Nucleus accumbens (tissue), 56 donors: Measurements from ENCODE around the gene PODXL.

Experiments used
- DNase-seq, 56 donors: peaks; one replicate each; lab custom pipeline; 2025; lab: John Stamatoyannopoulos, UW

PODXL gene

DNA sequence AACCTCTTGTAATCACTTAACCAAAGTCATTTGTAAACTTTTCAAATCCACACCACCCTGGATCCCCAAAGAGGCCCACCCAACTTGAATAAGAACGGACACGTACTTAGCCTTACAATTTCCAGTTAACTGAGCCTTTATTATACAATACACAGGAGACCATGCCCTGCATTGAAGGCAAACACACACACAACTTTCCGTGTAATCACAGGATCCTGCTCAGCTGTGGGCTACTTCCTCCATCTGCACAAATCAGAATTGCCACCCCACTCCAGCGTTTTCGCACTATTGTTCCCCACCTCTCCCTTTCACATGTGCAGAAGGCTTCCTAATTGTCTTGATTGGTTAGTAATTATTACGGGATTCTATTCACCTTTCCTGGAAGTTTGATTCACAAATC, 12.1 kb upstream of the PODXL start:
- DNase-seq = no peak

DNA sequence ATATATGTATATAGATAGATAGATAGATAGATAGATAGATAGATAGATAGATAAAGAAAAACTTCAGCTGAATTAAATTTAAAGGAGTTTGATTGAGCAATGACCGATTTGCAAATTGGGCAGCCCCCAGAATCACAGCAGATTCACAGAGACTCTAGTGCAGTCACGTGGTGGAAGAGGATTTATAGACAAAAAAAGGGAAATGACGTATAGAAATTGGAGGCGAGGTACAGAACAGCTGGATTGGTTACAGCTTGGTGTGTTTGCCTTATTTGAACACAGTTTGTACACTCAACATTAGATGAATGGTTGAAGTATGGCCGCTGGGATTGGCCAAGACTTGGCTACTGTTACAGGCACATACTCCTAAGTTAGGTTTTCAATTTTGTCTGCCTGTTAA, 8.2 kb upstream of the PODXL start:
- DNase-seq = no peak

- no peak for DNase-seq
Observed at GRCh38 chr7:131563918-131564317, 7.5 kb upstream of the PODXL start.

- no peak for DNase-seq
Observed at GRCh38 chr7:131562941-131563340, 6.5 kb upstream of the PODXL start.

- DNase-seq = no peak
Observed at GRCh38 chr7:131560061-131560460, 3.6 kb upstream of the PODXL start.

DNA sequence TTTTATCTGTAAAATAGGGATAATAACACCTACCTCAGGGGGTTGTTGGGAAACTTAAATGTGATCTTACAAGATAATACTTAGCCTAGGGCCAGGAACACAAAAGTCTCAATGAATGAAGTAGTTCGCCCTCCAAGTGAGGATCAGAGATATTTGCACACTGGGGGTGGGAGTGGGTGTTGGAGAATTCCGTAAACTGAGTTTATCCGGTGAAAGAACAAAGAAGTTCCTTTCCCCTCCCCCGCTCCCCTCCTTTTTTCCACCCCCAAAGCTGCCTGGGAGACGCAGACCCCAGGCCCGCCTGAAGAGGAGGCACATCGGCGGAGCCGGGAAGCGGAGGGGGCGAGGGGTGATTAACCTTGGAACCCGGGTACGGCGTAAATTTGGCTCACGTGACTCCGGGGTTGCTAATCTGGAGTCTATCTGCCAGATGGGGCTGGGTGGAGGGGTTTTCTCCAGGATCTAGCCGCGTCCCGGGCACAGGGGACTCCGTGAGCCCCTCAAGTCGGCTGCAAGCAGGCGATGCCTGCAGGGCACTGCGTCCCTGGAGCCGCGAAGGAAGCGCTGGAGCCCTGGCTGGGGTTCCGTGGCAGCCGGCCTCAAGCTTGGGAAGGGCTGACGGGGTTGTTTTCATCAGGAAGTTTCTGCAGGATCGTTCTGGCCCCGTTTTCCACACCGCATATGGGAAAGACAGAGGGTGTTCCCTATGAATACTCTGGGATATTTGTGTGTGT, 1.4 kb upstream of the PODXL start:
- peak in 1 of 56 donors; percentile 24 for DNase-seq

DNA sequence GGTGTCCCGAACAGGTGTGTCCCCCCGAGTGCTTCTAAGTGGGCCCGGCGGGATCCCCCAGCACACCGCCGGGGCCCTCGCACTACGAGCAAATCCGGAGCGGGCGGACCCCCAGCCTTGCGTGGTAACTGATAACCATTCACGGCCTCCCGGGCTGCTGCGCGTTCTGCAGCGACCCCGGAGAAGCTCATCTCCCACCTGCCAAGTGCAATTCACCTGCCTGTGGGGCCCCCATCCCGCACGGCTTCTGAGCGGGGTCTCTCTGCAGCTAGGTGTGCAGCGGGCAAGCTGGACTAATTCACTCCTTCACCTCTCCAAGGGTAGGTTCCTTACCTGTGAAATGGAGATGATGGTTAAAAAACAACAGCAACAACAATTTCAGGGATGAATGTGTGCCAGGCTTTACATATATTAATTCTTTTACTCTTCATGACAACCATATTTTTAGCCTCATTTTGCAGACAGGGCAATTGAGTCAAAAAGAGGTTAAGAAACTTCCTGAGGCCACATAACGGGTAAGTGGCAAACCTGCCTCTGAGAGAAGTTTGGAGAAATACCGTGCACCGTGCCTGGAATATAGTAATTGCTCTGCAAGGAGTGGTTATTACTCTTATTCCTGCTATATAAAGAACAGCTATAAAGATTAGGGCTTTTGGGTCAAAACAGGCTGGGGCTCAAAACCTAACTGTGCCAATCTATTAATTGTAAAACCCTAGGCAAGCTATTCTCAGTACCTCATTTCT, 652 bp upstream of the PODXL start:
- DNase-seq = peak in 1 of 56 donors; percentile 42

GRCh38 chr7:131555552-131556052, 826 bp downstream of the PODXL start:
- DNase-seq = peak in 2 of 56 donors; percentile 36 to 43

DNA sequence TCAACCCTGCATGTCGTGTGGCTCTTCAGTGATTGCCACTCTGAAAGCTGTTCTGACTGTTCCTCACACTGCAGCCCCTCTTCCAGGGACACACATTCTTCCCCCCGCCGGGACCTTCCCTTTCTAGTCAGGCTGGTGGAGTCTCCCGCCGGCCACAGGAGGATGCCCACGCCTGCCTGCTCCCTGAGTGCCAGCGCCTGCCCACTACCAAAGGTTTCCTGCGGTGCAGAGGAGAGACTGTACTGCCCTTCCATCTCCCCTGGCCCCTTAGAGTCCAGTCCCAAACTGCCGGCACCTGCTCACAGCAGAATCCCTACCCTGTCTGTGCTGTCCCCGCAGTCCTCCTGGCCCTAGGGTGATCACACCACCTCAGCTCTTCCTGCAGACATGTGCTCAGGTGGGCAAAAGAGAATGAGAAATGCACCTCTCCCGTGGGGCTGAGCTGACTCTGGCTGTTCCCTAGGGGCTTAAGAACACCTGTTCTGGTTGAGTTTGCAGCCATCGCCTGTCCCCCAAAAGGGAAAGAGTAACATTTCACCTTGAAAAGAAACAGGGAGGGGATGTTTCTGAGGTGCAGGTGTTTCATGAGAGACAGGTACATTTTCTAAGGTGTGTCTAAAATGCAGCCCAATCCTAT, 1.4 kb downstream of the PODXL start:
- no peak for DNase-seq

DNA sequence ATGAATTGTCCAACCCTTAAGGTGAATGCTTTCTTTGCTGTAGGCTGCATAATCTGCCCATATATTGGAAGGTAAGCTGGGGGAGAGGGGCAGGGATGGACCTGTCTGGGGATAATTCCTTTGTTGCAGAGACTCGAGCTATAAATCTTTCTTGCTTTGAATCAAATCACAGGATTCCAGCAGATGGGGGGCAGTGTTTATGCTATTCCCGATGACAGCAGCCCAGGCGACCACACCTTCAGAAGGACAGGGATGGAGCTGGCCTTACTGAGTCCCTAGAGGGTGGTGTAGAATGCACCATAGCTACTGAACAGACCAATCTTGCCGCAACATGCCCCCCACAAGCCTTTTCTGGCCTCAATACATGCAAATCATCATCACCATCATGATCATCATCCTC, 2.5 kb downstream of the PODXL start:
- no peak for DNase-seq

- DNase-seq = no peak
Observed at GRCh38 chr7:131552053-131552452, 4.4 kb downstream of the PODXL start.

GRCh38 chr7:131550846-131551245, 5.6 kb downstream of the PODXL start:
- DNase-seq = no peak

GRCh38 chr7:131548371-131548770, 8.1 kb downstream of the PODXL start:
- DNase-seq = no peak

DNA sequence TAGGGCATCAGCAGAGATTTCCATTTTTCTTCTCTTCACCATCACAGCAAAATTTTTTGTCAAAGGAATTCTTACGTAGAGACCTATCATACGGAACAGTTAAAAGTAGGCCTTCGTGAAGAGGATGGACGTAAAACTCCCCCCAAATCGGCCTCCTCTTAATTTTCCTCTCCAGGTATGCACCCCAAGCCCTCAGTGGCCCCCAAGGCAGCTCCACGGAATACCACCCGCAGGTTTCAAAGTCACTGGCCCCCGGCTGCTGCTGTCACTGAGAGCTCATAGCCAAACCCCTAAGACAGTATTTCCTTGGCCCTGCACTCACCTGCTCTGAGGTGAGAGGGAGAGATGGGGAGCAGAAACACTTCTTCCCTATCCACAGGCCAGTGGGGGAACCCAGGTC, 8.8 kb downstream of the PODXL start:
- DNase-seq = no peak

DNA sequence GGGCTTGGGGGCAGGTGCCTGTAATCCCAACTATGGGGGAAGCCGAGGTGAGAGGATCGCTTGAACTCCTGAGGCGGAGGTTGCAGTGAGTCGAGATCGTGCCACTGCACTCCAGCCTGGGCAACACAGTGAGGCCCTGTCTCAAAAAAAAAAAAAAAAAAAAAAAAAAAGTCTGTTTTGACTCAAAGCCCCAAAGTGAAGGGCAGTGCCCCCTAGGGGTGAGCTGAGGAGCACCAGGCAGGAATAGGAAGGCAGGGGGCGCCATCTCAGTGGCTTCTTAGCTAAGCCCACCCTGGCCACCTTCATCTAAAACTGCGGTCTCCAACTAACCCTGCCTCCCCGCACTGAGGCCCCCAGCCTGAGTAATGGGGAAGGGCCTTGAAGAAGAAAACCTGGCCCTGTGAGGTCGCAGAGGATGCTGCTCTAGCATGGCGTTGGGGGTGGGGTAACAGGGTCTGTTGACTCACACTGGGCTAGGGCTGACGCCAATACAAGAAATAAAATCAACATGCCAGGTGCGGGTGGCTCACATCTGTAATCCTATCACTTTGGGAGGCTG, 9.8 kb downstream of the PODXL start:
- DNase-seq = peak in 3 of 56 donors; percentile 4 to 14 (median 7)

DNA sequence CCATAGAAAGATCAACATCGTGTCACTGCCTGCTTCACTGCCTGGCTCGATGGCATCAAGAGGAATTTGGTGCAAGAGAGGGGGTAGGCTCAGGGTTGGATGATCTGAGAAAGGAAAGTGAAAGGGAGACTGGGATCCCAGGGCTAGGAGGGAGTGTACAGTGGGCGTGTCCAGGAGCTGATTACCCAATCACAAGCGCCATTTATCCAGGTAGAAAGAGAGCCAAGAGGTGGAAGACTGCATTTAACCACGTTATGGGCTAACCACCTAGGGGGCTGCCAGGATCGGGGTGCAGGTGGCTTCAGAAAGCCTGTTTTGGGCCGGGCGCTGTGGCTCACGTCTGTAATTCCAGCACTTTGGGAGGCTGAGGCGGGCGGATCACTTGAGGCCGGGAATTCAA, 10.3 kb downstream of the PODXL start:
- no peak for DNase-seq

DNA sequence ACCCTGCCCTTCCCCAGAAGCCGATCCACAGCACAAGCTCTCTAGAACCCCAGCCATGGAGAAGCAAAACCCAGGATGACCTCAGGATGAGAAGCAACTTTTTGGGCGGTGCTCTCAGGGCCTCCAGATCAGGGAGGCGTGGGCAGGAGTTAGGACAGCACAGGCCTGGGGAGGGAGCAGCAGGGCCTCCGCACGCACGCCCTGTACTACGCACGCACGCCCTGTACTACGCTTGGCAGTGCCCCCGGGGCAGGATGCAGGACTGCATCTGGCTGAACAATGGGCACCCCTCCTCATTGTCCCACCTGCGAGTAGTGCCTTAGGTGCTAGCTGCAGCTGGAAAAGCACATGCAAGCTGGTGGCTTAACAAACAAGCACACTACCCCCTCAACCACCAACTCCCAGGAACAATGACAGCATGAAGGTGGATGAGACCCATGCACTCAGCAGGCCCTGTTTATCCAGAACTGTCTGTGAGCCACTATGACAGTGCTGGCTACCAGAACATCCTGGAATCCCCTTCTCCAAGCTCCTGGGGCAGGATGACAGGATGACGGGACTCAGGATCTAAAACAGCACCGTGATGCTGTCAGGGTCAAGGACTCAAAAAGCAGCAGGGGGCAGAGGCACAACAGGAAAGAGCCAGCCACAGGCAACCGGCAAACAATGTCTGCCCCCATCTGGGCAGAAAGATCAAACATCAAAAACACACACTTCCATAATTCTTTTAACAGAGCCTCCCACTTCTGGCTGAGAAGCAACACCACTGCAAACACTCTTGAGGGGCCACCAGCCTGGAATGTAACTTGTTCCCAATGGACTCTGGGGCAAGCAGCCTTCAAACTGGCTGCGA, 11.8 kb downstream of the PODXL start:
- peak in 3 of 56 donors; percentile 4 to 14 (median 10) for DNase-seq

DNA sequence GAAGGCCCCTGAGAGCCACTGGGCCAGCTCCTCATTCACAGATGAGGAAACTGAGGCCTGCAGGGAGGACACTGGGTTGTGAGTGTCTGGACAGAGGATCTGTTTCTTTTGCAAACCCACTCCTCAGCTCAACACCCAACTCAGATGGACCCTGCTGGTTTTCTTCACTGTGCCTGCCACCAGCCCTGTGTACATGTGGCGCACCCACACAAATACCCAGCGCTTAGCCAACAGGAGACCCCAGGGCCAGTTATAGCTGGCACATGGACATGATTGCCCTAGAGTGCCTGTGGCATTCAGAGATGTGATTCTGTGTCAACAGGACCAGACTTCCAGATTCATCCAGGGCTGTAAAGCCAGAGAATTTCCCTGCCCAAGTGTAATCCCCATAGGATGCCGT, 12.4 kb downstream of the PODXL start:
- no peak for DNase-seq

DNA sequence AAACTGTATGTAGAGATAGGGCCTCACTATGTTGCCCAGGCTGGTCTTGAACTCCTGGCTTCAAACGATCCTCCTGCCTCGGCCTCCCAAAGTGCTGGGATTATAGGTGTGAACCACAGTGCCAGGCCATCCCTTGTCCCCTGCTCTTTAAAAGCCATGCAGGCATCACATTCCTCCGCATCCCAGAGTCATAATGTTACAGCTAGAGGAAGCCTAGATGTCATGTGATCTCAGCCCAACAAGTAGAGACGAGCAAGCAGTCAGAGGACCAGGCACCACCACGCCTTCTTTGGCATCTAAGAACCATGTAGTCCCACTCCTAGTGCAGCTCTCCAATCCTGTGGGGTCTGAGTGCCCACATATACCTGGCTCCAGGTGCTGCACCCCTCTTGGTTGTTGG, 13.1 kb downstream of the PODXL start:
- DNase-seq = no peak

GRCh38 chr7:131540491-131541162, 15.8 kb downstream of the PODXL start:
- DNase-seq = no peak
